SK-N-SH (cell line): ENCODE measurements around the gene COL4A6. TPM values are rescaled to one million over a fixed set of nuclear protein-coding genes. Genes with fewer than 3 reads are reported as not detected.

ENCODE experiments used
- CTCF ChIA-PET: fragments of 300-600, 350-600 bp; formaldehyde crosslinking; extraction: SDS; loops from one replicate; lab custom pipeline; 2021; lab: Yijun Ruan, JAX
- POLR2A ChIA-PET: fragments of 350-600 bp; sonication (Branson Sonifier 250); formaldehyde crosslinking; extraction: SDS; loops from one replicate; lab custom pipeline; 2020; ENCODE audit warnings: antibody characterized with exemption, inconsistent platforms; lab: Yijun Ruan, JAX
- DNase-seq: peaks from one replicate; pipeline ENCODE4 v3.0.0; 2012
- H2AFZ ChIP-seq: fragments of 200-600 bp; sonication (generic); 2 replicates; pipeline ENCODE4 v1.8.1; 2016; ENCODE audit warnings: antibody characterized with exemption, mild to moderate bottlenecking, low read depth
- H3F3A ChIP-seq: fragments of 200-600 bp; sonication (generic); replicated peaks from 2 replicates; pipeline ENCODE3; 2016; ENCODE audit warnings: antibody characterized with exemption, mild to moderate bottlenecking; ENCODE audit not compliant: insufficient read depth
- H3K27ac ChIP-seq, 2 experiments: fragments of 200-500 bp in 1 of 2; fragments of 200-600 bp in 1 of 2; sonication (Bioruptor generic) in 1 of 2; sonication (generic), shearing (Covaris generic) in 1 of 2; 2 replicates each; pipeline versions ENCODE4 v1.5.1 to v1.6.1; 2014 to 2016; ENCODE audit warnings: low read depth in 2 of 2, inconsistent platforms in 1 of 2, low read length in 1 of 2, mild to moderate bottlenecking in 1 of 2, mixed read lengths in 1 of 2
- H3K27me3 ChIP-seq: fragments of 200-600 bp; sonication (generic), shearing (Covaris generic); 2 replicates; pipeline ENCODE4 v1.6.1; 2016; ENCODE audit warnings: mixed run types; ENCODE audit not compliant: insufficient read depth
- H3K36me3 ChIP-seq, 2 experiments: fragments of 200-500 bp in 1 of 2; fragments of 200-600 bp in 1 of 2; sonication (Bioruptor generic) in 1 of 2; sonication (generic) in 1 of 2; replicated peaks in 1 of 2; 2 replicates each; pipeline versions ENCODE3 to v1.5.1; 2014 to 2016; ENCODE audit warnings: low read length in 1 of 2, mild to moderate bottlenecking in 1 of 2; ENCODE audit not compliant: insufficient read depth in 2 of 2, control insufficient read depth in 1 of 2
- H3K4me1 ChIP-seq, 2 experiments: fragments of 200-500 bp in 1 of 2; fragments of 200-600 bp in 1 of 2; sonication (Bioruptor generic) in 1 of 2; sonication (generic), shearing (Covaris generic) in 1 of 2; 2 replicates each; pipeline versions ENCODE4 v1.5.1 to v1.6.1; 2014 to 2016; ENCODE audit warnings: low read depth in 1 of 2, low read length in 1 of 2, mixed run types in 1 of 2; ENCODE audit not compliant: insufficient read depth in 2 of 2, control insufficient read depth in 1 of 2
- H3K4me2 ChIP-seq: fragments of 200-600 bp; sonication (generic), shearing (Covaris generic); 2 replicates; pipeline ENCODE4 v1.6.1; 2017; ENCODE audit warnings: mixed run types
- H3K4me3 ChIP-seq, 2 experiments: fragments of 200-500 bp in 1 of 2; fragments of 200-600 bp in 1 of 2; sonication (Bioruptor generic) in 1 of 2; sonication (generic), shearing (Covaris generic) in 1 of 2; 2 replicates each; pipeline versions ENCODE4 v1.5.1 to v1.8.1; 2014 to 2016; ENCODE audit warnings: low read depth in 2 of 2, inconsistent platforms in 1 of 2, low read length in 1 of 2, mild to moderate bottlenecking in 1 of 2, mixed read lengths in 1 of 2, moderate library complexity in 1 of 2
- H3K79me2 ChIP-seq: fragments of 200-600 bp; sonication (generic); 2 replicates; pipeline ENCODE4 v1.8.1; 2017; ENCODE audit warnings: mild to moderate bottlenecking; ENCODE audit not compliant: insufficient read depth
- H3K9ac ChIP-seq: fragments of 200-600 bp; sonication (generic); 2 replicates; pipeline ENCODE4 v1.6.1; 2017; ENCODE audit warnings: mixed run types
- H3K9me2 ChIP-seq: fragments of 200-600 bp; sonication (generic); 2 replicates; pipeline ENCODE4 v1.6.1; 2017; ENCODE audit warnings: mixed run types
- H3K9me3 ChIP-seq: fragments of 200-600 bp; sonication (generic); 2 replicates; pipeline ENCODE4 v1.6.1; 2017; ENCODE audit warnings: mixed run types, mild to moderate bottlenecking, moderate library complexity
- H4K20me1 ChIP-seq: fragments of 200-600 bp; sonication (generic); 2 replicates; pipeline ENCODE4 v1.6.1; 2017; ENCODE audit warnings: mild to moderate bottlenecking, mixed run types; ENCODE audit not compliant: insufficient read depth
- CTCF ChIP-seq: fragments of 200-600 bp; sonication (generic); IDR thresholded peaks from 2 replicates; pipeline ENCODE4 v1.6.1; 2017; ENCODE audit warnings: antibody characterized with exemption, mild to moderate bottlenecking, moderate library complexity
- EP300 ChIP-seq, 2 experiments: IDR thresholded peaks; 2 replicates each; pipeline versions ENCODE4 v1.4.0 to v1.6.1; 2012; ENCODE audit warnings: borderline replicate concordance in 1 of 2, low read depth in 1 of 2, low read length in 1 of 2
- EZH2phosphoT487 ChIP-seq: fragments of 200-600 bp; sonication (generic); IDR thresholded peaks from 2 replicates; pipeline ENCODE4 v1.6.1; 2017; ENCODE audit warnings: low read depth, mixed run types, mild to moderate bottlenecking, antibody characterized with exemption, moderate library complexity, borderline replicate concordance
- GABPA ChIP-seq: IDR thresholded peaks from 2 replicates; pipeline ENCODE4 v1.4.0; 2012; ENCODE audit warnings: low read depth, mild to moderate bottlenecking
- JUND ChIP-seq: IDR thresholded peaks from 2 replicates; pipeline ENCODE4 v1.4.0; 2012
- MAX ChIP-seq: IDR thresholded peaks from 2 replicates; pipeline ENCODE4 v1.4.0; 2012; ENCODE audit warnings: low read depth
- MEF2A ChIP-seq: IDR thresholded peaks from 2 replicates; pipeline ENCODE4 v1.4.0; 2012; ENCODE audit warnings: low read depth, borderline replicate concordance
- NRF1 ChIP-seq: IDR thresholded peaks from 2 replicates; pipeline ENCODE4 v1.6.1; 2012; ENCODE audit warnings: low read depth, mild to moderate bottlenecking, low read length
- PBX3 ChIP-seq: IDR thresholded peaks from 2 replicates; pipeline ENCODE4; 2012
- POLR2AphosphoS5 ChIP-seq: IDR thresholded peaks from 2 replicates; pipeline ENCODE4 v1.6.1; 2012; ENCODE audit warnings: low read depth, low read length
- RAD21 ChIP-seq: IDR thresholded peaks from 2 replicates; pipeline ENCODE4 v1.6.1; 2012; ENCODE audit warnings: mild to moderate bottlenecking, low read length
- RCOR1 ChIP-seq: fragments of 150-350 bp; IDR thresholded peaks from 2 replicates; pipeline ENCODE4 v1.6.1; 2017; ENCODE audit warnings: antibody characterized with exemption, low read length
- RFX5 ChIP-seq: IDR thresholded peaks from 2 replicates; pipeline ENCODE4 v1.6.1; 2012; ENCODE audit warnings: mild to moderate bottlenecking, improper control_type of control experiment, low read length
- YY1 ChIP-seq: IDR thresholded peaks from 2 replicates; pipeline ENCODE4 v1.4.0; 2012; ENCODE audit warnings: low read depth, mild to moderate bottlenecking
- WGBS: methylation state at CpG from one replicate; pipeline ENCODE4 v1.1.6; 2017; ENCODE audit warnings: low lambda C conversion rate; 5-methylcytosine and 5-hydroxymethylcytosine counted together
- polyA plus RNA-seq, 3 experiments: library from polyadenylated mRNA; depleted of rRNA; stranded (reverse); fragments of >200 nt; gene quantifications; 2 replicates each; pipeline ENCODE4 v1.2.3, GENCODE V29; 2012
- TF ChIP-seq, protein P1 (sequence below): IDR thresholded peaks from 2 replicates; pipeline ENCODE4 v1.4.0; 2012; ENCODE audit warnings: low read depth, borderline replicate concordance
- TF ChIP-seq, protein P2 (sequence below): fragments of 150-350 bp; IDR thresholded peaks from 2 replicates; pipeline ENCODE4 v1.6.1; 2017; ENCODE audit warnings: antibody characterized with exemption, low read length, low read depth, borderline replicate concordance

COL4A6 gene
- polyA plus RNA-seq, 1 of the 3 experiments (the other 2 are of a cell fraction): not detected

GRCh38 chrX:108257556-108257955 lies 180.7 kb downstream of the COL4A6 start:
- Histone ChIP-seq H3K79me2 (no peaks in the 10 kb centered on the region), H3K27ac (no peak overlapping the region), H4K20me1 (no peaks in the 10 kb centered on the region), H3K4me2 (no peak overlapping the region), H3K27me3 (no peaks in the 10 kb centered on the region; the same call in 1 of the 2 replicates), H3F3A (no peaks in the 10 kb centered on the region), H3K36me3 (no peaks in the 10 kb centered on the region), H3K9ac (no peak overlapping the region), H3K4me3 (no peak overlapping the region), H3K4me1 (no peaks in the 10 kb centered on the region), H3K9me2 (no peaks in the 10 kb centered on the region), H3K9me3 (no peaks in the 10 kb centered on the region), H2AFZ (no peak overlapping the region)
- CTCF ChIA-PET: no interaction called here
- TF ChIP-seq JUND (no peak), RAD21 (no peak), CTCF (no peak)
- no peak for DNase-seq
- POLR2A ChIA-PET: no interaction called here
- 11% methylated on average over 5 of the region's 5 CpGs for WGBS

DNA sequence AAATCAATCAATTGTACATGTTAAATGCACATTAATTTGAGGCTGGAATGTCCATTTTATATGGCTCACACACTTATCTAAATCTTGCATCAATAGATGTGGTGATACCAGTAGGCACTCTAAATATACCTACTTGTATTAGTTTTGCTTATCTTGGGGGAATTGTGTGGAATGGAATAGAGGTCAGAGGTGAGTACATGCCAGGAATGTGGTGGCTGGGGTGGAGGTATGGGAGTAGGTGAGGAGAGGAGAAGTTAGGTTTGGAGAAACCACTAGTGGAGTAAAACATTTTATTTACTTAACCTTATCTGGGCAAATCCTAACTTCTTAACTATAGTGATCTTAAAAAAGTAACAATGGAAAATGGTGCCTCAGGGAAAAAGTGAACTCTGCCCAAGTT lies 183.6 kb downstream of the COL4A6 start:
- no peaks in the 10 kb centered on the region for H3K36me3 ChIP-seq
- H3K79me2 ChIP-seq: no peaks in the 10 kb centered on the region
- H3K4me3 ChIP-seq: no peak overlapping the region
- CTCF ChIA-PET: no interaction called here
- H3K4me2 ChIP-seq: no peak overlapping the region
- H3K9me2 ChIP-seq: no peaks in the 10 kb centered on the region
- no peak overlapping the region for H3K27ac ChIP-seq
- no peak overlapping the region for H3K9ac ChIP-seq
- DNase-seq: no peak
- H3K9me3 ChIP-seq: no peaks in the 10 kb centered on the region
- no peaks in the 10 kb centered on the region; a peak in 1 of 4 replicates for H3K4me1 ChIP-seq
- no peak overlapping the region for H2AFZ ChIP-seq
- H3F3A ChIP-seq: no peaks in the 10 kb centered on the region
- TF ChIP-seq MAX (no peak), EZH2phosphoT487 (no peak), RFX5 (no peak), MEF2A (no peak), NRF1 (no peak), JUND (no peak), RCOR1 (no peak), EP300 (IDR thresholded peaks at IDR 0.05; ENCODE audit: borderline replicate concordance in 1 of 2, low read depth in 1 of 2, low read length in 1 of 2) (no peak), PBX3 (no peak), CTCF (no peak), GABPA (no peak), POLR2AphosphoS5 (no peak), YY1 (no peak)
- TF ChIP-seq, protein P1, sequence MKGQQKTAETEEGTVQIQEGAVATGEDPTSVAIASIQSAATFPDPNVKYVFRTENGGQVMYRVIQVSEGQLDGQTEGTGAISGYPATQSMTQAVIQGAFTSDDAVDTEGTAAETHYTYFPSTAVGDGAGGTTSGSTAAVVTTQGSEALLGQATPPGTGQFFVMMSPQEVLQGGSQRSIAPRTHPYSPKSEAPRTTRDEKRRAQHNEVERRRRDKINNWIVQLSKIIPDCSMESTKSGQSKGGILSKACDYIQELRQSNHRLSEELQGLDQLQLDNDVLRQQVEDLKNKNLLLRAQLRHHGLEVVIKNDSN: no peak
- TF ChIP-seq, protein P2, sequence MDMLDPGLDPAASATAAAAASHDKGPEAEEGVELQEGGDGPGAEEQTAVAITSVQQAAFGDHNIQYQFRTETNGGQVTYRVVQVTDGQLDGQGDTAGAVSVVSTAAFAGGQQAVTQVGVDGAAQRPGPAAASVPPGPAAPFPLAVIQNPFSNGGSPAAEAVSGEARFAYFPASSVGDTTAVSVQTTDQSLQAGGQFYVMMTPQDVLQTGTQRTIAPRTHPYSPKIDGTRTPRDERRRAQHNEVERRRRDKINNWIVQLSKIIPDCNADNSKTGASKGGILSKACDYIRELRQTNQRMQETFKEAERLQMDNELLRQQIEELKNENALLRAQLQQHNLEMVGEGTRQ: no peak
- peaks cover 7% of the 10 kb centered on the region; the same call in 1 of the 2 replicates for H3K27me3 ChIP-seq
- POLR2A ChIA-PET: no interaction called here
- no peaks in the 10 kb centered on the region for H4K20me1 ChIP-seq
